Measurements from ENCODE around the gene ADARB2.

The ADARB2 gene

DNA sequence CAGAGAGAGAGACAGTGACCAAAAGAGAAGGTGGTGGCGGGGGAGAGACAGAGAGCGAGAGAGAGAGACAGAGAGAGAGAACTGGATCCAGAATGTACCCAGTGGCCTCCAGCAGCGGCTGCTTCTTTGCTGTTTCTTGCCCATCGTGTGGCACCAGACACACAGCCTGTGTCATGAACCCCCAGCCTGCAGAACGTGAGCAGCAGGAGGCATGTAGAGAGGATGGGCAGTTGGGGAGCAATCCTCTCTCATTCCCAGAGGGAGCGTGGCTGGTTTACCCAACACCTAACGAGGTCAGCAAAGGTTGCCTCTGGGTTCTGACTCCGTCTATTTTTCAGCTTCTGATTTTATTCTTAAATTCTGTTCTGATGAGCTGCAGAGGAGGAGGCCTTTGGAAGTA lies 168.1 kb downstream of the ADARB2 start:
- no peak for DNase-seq (ENCODE audit: low read depth)

- DNase-seq (ENCODE audit: low read depth), result no peak
Observed at GRCh38 chr10:1567742-1568495, 169.4 kb downstream of the ADARB2 start.

GRCh38 chr10:1567152-1567551 lies 170.2 kb downstream of the ADARB2 start:
- DNase-seq (ENCODE audit: low read depth), result no peak

DNA sequence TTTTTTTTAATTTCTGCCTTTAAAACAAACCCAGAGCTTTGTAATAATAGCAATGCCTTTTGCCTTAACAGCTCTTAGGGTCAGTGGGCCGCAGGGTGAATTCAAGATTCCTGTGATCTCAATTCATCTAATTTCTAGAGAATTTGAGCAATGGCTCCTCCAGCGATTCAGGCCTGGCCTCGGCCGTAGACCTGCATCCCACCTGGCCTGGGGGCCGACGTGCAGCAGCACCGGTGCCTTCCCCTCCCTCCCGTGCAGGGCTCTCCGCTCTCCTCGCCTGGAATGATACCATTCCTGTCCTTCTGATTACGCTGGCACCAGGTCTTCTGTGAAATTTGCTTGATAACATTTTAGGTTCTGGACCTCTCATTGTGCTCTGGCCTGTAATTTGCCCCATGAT lies 172.5 kb downstream of the ADARB2 start:
- DNase-seq (ENCODE audit: low read depth), result no peak

DNA sequence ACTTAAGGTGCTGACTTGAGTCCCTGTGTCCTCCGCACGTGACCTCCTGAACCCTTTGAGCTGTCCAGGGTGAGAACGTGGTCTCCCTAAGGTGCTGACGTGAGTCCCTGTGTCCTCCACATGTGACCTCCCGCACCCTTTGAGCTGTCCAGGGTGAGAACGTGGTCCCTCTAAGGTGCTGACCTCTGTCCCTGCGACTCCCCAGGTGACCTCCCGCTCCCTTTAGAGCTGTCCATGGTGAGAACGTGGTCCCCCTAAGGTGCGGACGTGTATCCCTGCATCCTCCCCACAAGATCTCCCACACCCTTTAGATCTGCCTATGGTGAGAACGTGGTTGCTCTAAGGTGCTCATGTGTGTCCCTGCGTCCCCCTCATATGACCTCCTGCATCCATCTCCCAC lies 174.3 kb downstream of the ADARB2 start:
- no peak for DNase-seq (ENCODE audit: low read depth)

GRCh38 chr10:1561731-1562337 lies 175.5 kb downstream of the ADARB2 start:
- no peak for DNase-seq (ENCODE audit: low read depth)

DNA sequence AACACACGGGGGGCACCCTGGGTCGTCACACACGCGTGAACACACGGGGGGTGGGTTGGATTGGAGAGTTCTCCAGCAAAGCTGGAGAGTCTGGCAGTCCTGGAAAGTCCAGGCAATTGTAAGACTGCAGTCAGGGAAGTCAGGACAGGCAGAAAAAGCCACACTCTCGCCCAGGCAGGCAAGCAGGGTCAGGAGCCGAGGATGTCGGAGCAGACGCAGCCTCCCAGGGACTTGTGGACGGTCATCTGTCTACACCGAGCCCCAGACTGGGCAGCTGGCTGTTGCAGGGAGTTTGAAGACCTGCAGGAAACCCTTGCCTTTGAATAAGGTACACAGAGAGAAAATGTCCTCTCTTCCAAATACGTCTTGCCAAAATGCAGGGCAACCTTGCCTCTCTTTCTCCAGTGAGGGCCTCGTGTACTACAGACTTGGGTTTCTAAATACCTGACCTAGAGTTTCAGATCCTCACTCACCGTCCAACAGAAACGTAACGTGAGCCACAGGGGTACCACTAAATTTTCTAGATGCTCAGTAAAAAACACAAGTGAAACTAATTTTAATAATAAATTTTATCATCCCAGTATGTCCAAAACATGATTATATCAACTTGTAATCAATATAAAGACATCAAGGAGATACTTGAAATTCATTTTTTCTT lies 176.7 kb downstream of the ADARB2 start:
- no peak for DNase-seq (ENCODE audit: low read depth)

DNA sequence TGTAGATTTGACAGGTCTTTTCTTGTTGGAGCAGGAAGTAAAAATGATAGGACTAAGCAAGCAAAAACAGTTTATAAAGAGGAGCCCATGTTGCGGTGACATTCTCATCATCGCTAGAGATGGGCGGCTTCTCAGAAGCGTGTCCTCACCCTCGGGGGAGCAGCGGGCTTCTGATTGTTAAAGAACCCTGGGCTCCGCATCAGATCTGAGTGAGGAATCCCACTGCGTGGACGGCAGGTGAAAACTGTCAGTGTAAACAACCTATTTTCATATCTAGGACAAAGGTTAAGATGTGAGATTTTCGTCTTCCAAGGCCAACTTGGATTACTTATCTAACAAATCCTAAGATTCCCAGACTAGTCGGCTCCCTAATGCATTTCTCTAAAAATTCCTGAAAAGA lies 177.6 kb downstream of the ADARB2 start:
- no peak for DNase-seq (ENCODE audit: low read depth)

- DNase-seq (ENCODE audit: low read depth), result no peak
Observed at GRCh38 chr10:1559311-1559710, 178.0 kb downstream of the ADARB2 start.

DNA sequence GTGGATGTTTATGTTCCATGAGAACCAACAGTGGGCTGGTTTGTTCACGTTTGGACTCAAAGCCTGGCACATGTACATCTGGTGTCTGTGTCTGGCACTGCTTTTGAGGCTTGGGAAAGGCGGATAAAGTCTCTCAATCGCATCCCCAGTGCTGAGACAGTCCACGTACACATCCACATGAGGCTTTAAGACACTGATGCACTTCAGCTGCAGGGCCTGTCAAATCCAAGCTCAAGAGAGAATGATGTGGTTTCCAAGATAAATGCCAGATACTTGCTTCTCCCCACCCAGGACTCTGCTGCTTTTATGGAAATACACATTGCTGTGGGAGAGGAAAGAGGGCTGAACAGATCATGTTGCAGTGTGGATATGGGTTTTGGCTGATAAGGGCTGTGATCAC lies 178.4 kb downstream of the ADARB2 start:
- no peak for DNase-seq (ENCODE audit: low read depth)

- no peak for DNase-seq (ENCODE audit: low read depth)
Observed at GRCh38 chr10:1557081-1557480, 180.2 kb downstream of the ADARB2 start.

DNA sequence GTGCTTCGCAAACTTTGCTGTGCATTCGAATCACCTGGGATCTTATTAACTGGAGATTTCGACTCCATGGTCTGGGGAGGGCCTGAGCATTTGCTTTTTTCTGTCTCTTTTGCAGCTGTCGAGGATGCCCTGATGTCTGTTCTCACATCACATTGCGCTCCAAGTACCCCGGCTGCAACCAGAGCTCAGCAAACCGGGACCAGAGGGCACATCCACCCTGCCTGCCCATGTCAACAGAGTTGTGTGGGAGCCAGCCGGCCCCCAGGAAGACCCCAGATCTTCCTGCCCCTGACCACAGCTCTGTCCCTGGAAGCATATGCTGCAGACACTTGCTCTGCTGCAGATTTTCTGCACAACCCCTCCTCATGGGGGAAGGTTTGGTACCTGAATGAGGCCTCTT lies 180.8 kb downstream of the ADARB2 start:
- DNase-seq (ENCODE audit: low read depth), result no peak

GRCh38 chr10:1553951-1554350 lies 183.4 kb downstream of the ADARB2 start:
- no peak for DNase-seq (ENCODE audit: low read depth)

DNA sequence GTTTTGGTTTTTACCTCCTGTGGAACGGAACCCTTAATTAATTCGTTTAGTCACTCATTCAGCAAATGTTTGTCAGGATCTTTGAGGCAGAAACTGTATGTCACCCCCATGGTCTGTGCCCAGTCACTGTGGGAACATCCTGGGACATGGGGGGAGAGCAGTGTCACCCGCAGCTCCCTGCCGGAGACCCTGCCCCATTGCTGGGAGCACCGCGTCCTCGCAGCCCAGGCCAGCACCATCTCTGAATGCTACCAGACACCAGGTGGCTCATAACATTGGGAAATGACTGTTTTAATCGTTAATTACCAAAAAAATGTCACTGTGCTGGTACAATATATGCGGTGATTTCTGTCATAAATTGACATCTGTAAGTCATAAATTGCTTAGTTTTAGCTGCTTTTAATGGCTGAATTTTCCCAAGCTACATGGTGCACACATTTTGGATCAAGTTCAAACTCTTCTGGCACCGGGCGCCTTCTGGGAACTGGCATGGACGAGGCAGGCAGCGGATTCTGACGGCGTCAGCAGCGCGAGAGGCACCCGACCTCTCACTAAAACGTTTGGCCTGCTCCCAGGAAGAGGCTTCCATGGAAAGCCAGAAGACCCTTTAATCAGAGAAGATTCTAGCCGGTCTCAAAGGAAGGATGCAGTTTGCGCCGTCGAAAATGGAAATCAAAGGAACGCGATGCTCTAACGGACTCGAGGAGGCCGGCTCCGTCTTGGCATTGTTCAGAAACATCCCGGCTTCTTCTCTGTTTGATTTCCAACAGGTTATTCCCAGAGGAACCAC lies 184.2 kb downstream of the ADARB2 start:
- DNase-seq (ENCODE audit: low read depth), result no peak

DNA sequence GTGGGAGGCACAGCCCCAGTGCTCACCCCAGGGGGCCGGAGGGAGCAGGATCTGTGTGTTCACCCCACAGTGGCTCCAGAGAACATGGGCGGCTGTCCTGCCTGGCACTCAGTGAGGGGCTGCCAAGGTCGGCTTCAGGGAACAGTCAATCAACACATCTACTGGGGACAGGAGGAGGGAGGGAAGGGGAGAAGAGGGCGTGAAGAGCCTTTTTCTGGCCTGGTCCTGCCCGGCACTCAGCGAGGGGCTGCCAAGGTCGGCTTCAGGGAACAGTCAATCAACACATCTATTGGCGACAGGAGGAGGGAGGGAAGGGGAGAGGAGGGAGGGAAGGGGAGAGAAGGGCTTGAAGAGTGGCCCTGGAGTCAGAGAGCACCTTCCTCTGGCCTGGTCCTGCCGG lies 184.9 kb downstream of the ADARB2 start:
- no peak for DNase-seq (ENCODE audit: low read depth)

DNA sequence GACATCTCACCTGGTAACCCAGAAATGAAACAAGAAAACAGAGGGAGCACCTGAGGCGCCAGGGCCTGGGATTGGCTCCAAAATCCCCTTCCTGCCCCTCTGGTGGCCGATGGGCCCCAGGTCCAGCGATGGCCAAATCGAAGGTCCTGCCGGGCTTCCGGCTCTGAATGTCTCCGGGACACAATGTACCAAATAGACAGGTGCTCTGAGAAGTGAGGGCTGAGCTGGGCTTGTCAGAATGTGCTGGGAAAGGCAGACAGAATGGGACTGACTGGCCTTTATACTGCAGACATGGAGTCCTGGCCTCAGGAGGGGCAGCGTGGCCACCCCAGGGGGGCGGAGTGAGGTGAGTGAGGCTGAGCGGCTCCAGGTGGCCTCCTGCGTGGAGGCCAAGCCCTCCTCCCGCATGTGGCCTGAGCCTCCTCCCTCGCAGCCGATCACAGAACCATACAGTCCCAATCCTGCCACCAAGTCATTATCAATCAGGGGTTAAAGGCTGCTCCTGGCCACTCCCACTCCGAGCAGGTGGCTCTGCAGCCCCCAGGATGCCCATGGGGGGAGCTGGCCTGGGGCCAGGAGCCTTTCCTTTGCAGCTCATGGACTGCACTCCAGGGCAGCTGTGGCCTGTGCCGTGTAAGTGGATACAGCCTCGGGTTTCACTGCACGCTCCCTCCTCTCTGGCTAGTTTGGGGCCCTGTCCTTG lies 185.5 kb downstream of the ADARB2 start:
- no peak for DNase-seq (ENCODE audit: low read depth)

GRCh38 chr10:1550616-1551015 lies 186.7 kb downstream of the ADARB2 start:
- DNase-seq (ENCODE audit: low read depth), result no peak

DNA sequence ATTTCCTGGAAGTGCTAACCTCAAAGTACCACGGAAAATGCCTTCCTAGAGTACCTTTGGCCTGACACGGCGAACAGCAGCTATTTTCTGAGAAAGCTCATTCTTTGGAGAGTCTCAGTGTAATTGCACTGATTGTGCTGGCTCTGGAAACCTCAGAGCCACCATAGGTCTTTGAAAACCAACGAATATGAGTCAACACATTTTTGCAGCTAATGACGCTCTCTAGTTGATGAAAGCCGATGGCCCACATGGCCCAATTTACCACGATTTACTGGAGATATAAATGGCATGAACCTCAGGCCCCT lies 187.1 kb downstream of the ADARB2 start:
- no peak for DNase-seq (ENCODE audit: low read depth)

- no peak for DNase-seq (ENCODE audit: low read depth)
Observed at GRCh38 chr10:1549591-1550290, 187.6 kb downstream of the ADARB2 start.

DNA sequence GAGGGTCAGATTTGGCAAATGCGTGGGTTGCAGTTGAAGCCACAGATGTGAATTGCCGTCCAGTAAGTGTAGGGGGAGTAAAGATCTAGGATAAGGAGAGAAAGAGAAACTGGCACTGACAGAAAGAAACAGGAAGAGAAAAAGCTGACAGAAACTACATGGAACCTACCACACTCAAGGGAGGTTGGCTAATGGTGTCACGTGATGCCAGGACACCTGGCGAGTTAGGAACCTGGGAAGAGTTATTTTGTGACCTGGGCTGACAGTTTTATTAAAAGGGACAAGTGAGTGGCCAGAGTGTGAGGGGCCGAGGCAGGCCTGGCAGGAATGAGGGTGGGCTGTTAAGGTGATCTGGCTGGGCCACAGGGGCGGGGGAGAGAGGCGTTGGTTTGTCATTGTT lies 188.7 kb downstream of the ADARB2 start:
- DNase-seq (ENCODE audit: low read depth), result no peak

DNA sequence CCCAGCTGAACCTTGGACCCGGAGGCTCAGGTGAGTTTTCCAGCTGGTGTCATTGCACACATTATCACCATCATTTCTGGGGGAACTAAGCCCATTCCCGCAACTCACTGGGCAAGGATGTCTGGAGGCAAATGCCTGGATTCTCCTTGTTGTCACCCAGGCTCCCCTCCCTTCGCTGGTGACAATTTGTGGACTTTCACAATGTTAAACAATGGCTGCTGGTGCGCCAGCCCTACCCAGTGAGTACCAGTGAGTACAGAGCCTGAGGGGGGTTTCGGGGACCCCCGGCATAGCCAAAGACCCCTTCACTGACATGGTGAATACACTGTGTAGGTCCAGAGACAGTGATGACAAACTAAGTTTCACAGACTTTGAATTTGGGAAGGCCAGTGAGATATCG lies 189.2 kb downstream of the ADARB2 start:
- no peak for DNase-seq (ENCODE audit: low read depth)

Data from T follicular helper cell (primary cell).